ENCODE results near the gene S100A5.

- no peak for TF ChIP-seq ETV6 (IDR thresholded peaks at IDR 0.05; ENCODE audit: borderline replicate concordance in 1 of 2, low read depth in 2 of 2, low read length in 1 of 2)
- TF ChIP-seq ETV6 (CRISPR knock-in tag; IDR thresholded peaks at IDR 0.05; ENCODE audit: borderline replicate concordance), result no peak
- no peak for TF ChIP-seq ZFX (CRISPR knock-in tag; IDR thresholded peaks at IDR 0.05)
- TF ChIP-seq ETV1 (tag; conservative IDR thresholded peaks at IDR 0.05; ENCODE audit: low read depth), result no peak
Measured at GRCh38 chr1:153586347-153586746, 45.6 kb upstream of the S100A5 start.

Measured in K562 (cell line).